HG03108 (cell line): ENCODE data around the gene TSNAXIP1.
"Not testable (repeated sequence)": the region's sequence is repeated elsewhere in the genome, so short reads cannot be mapped to it uniquely, and the experiment has no call there.

Experiments
- ATAC-seq: cut with Tn5 transposase; IDR thresholded peaks from one replicate; pipeline ENCODE4 v1.9.1; 2021; ENCODE audit warnings: moderate library complexity; ENCODE audit not compliant: unreplicated experiment

Gene TSNAXIP1

DNA sequence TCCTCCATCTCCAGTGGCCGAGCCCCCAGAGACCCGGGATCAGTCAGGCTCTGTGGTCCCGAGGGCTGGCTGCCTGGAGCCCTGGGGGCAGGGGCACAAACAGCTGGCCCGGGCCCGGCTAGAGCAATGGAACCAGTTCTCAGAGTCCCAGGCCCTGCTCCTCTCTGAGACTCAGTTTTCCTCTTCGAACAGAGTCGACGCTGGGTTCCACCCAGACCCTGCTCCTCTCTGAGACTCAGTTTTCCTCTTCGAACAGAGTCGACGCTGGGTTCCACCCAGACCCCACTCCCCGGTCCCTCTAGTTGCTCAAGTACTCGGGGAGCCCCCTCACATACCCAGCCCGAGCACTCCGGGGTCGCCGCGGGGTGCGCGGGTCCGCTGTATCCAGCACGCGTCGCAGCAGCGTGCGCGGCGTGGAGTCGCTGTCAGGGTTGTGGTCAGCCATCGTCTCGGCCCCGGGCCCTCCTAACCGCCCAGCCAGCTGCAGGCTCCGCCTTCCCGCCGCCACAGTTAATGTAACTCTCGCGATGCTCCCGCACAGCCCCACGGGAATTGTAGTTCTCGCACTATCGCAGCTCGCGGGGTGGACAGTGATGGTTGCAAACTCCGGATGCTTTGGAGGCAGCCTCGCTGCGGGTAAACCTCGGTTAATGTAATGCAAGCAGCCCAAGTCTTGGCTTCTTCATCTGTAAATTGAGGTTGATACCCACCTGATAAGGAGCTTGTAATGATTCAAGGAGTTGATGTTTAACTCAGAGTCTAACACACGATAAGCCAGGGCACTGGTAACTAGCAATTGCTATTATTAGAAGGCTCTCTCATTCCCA, 26.9 kb downstream of the TSNAXIP1 start:
- peak; percentile 95 for ATAC-seq

DNA sequence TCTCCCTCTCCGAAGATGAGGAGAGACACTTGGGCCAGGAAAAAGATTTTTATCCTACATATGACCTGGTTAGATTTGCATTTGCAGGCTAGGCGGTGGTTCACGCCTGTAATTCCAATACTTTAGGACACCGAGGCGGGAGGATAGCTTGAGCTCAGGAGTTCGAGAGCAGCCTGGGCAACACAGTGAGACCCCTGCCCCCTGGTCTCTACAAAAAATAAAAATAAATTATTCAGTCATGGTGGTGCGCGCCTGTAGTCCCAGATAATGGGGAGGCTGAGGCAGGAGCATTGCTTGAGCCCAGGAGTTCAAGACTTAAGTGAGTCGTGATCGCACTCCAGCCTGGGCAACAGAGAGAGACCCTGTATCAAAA, 27.5 kb downstream of the TSNAXIP1 start:
- ATAC-seq, result no peak

- not testable (repeated sequence) for ATAC-seq
Measured at GRCh38 chr16:67837190-67837589, 30.5 kb downstream of the TSNAXIP1 start.

GRCh38 chr16:67837811-67838210, 31.1 kb downstream of the TSNAXIP1 start:
- ATAC-seq, result no peak

DNA sequence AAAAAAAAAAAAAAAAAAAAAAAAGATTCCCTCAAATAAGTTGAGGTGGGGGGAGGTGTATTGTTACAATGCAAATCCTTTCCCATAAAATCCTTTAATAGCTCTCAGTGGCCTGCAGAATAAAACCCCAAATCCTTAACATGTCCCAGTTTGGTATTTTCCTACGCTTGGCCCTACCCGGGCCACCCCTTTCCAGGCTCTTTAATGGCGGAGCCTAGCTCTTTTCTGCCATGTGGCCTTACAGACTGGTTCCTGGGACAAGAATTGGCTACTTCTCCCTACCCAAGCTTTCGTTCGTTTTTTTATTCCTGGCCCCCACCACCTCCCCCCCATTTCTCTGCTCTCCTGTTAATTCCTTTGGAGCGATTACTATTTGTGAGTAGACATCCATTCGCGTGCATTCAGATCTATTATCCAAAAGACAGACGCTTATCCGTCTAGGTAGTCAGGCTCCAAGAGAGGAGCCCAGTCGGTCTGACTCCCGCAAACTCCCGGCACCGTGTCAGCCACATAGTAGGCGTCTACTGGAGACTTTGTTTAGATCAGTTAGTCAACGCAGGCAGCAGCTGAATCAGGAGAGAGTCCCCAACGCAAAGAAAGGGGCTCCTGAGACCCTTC, 34.6 kb downstream of the TSNAXIP1 start:
- no peak for ATAC-seq

- peak; percentile 35 for ATAC-seq
Measured at GRCh38 chr16:67841816-67842508, 35.3 kb downstream of the TSNAXIP1 start, which contains the start of gene THAP11. Gene THAP11, plus strand, starts transcription at chr16:67842320. Its CDS starts 235 bp downstream, at chr16:67842555.

DNA sequence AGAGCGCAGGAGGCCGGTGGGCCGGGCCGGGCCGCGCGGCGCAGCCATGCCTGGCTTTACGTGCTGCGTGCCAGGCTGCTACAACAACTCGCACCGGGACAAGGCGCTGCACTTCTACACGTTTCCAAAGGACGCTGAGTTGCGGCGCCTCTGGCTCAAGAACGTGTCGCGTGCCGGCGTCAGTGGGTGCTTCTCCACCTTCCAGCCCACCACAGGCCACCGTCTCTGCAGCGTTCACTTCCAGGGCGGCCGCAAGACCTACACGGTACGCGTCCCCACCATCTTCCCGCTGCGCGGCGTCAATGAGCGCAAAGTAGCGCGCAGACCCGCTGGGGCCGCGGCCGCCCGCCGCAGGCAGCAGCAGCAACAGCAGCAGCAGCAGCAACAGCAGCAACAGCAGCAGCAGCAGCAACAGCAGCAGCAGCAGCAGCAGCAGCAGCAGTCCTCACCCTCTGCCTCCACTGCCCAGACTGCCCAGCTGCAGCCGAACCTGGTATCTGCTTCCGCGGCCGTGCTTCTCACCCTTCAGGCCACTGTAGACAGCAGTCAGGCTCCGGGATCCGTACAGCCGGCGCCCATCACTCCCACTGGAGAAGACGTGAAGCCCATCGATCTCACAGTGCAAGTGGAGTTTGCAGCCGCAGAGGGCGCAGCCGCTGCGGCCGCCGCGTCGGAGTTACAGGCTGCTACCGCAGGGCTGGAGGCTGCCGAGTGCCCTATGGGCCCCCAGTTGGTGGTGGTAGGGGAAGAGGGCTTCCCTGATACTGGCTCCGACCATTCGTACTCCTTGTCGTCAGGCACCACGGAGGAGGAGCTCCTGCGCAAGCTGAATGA, 36.0 kb downstream of the TSNAXIP1 start:
- ATAC-seq, result peak; percentile 5

GRCh38 chr16:67843343-67843765, 36.7 kb downstream of the TSNAXIP1 start:
- ATAC-seq, result no peak

GRCh38 chr16:67844497-67844896, 37.8 kb downstream of the TSNAXIP1 start:
- no peak for ATAC-seq

- ATAC-seq, result no peak
Measured at GRCh38 chr16:67845291-67846062, 38.8 kb downstream of the TSNAXIP1 start.

DNA sequence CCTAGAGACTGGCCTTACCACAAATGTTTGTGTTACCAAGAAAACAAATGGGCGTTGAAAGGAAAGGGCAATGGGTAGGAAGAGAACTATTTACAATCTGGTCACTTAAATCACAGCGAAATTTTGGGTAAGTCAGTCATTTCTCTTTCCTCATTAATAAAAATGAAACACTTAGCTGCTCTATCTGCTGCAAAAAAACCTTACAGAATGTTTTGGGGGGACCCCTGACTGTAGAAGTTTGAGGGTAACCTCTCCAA, 39.3 kb downstream of the TSNAXIP1 start:
- ATAC-seq, result no peak

- ATAC-seq, result peak; percentile 53
Measured at GRCh38 chr16:67846320-67847063, 39.8 kb downstream of the TSNAXIP1 start, which contains the start of gene NUTF2. Gene NUTF2, plus strand, starts transcription at chr16:67846933. Its CDS starts 18,198 bp downstream, at chr16:67865131.

DNA sequence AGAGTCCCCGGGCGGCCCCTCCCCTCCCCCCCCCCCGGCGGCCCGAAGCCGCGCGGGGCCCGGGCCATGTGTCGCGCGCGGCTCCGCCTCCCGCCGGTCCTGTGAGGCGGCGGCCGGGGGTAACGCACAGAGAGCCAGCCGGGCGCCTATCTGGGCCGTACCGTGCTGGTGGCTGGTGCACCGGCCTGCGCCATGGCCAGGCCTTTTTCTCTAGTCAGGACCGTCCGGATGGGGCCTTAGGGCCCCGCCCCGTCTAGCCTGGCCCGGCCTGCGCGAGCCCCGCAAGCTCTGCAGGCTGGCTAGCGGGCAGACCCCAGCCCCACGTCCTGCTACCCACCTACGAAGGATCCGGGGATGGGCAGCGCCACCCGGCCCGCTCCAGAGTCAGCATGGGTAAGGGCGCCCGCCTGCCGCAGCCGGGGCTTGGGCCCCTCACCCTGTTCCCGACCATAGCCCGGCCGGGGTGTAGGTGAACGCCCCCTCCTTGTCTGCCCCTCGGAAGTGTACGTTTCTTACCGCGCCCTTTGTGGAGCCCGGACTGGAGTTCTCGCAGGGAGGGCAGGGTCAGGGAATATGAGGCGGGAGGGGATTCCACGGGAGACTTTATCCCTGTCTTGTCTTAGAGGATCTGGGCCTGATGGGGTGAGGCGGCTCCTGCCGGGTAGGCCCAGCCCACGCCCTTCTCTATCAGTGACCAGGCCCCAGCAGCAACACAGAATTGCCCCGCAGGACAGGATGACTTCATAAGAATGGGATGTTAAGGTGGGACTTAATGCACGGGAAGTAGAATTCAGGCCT, 40.6 kb downstream of the TSNAXIP1 start, which contains the start of gene CENPT:
Gene CENPT, minus strand, starts transcription at position 630 of the 798 bp plus-strand sequence. CDS start 13,834 bp downstream, outside the sequence.
- peak; percentile 26 for ATAC-seq

DNA sequence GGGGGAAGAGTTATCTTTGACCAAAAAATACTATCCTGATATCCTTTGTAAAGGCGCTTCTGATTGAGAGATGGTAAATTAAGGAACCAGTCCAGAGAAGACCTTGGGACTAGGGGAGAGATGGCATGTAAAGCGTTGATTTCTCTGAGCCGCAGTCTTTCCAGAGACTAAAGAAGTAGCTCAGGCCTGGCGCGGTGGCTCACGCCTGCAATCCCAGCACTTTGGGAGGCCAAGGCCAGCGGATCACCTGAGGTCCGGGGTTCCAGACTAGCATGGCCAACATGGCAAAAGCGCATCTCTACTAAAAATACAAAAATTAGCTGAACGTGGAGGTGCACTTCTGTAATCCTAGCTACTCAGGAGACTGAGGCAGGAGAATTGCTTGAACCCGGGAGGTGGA, 41.4 kb downstream of the TSNAXIP1 start:
- ATAC-seq, result no peak

GRCh38 chr16:67853670-67854069, 47.0 kb downstream of the TSNAXIP1 start:
- ATAC-seq, result no peak

DNA sequence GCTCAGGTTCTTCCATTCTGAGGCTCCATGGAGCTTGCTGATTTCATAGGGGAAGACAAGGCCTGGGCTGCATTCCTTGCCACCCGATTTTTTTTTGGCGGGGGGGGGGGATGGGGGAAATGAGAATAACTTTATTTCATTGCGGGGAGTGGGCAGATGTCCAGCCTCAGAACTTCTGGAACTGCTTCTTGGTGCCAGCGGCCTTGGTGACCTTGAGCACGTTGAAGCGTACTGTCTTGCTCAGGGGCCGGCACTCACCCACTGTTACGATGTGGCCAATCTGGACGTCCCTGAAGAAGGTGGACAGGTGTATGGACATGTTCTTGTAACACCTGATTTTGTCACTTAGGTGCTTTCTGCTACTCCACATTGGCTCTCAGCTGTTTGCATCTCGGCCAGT, 49.1 kb downstream of the TSNAXIP1 start:
- no peak for ATAC-seq

DNA sequence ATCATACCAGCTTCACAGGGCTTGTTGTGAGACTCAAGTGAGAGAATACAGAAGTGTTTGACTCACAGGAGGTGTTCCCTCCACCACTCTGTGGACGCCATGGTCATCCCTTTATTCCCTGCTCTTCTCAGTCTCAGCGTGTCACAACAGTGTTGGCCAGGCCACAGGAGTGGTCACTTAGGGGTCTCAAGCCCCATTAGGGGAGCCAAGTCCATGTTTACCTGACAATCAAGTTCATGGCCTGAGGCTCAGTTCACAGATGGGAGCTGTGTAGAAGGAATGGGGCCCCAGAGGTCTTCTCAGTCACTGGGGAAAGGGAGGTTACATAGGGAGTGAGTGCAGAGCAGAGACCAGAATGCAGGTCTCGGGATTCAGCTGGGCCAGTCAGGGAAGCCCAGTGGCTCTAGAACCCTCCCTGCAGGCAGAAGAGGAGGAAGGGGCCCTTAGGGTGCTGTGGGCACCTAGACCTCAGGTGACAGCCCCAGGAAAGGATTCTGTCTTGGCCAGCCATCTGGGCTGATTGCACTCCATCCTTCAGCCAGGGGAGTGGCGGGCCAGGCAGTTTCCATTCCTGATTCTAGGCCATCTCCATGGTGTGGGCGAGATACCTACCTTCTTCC, 50.3 kb downstream of the TSNAXIP1 start:
- ATAC-seq, result no peak

DNA sequence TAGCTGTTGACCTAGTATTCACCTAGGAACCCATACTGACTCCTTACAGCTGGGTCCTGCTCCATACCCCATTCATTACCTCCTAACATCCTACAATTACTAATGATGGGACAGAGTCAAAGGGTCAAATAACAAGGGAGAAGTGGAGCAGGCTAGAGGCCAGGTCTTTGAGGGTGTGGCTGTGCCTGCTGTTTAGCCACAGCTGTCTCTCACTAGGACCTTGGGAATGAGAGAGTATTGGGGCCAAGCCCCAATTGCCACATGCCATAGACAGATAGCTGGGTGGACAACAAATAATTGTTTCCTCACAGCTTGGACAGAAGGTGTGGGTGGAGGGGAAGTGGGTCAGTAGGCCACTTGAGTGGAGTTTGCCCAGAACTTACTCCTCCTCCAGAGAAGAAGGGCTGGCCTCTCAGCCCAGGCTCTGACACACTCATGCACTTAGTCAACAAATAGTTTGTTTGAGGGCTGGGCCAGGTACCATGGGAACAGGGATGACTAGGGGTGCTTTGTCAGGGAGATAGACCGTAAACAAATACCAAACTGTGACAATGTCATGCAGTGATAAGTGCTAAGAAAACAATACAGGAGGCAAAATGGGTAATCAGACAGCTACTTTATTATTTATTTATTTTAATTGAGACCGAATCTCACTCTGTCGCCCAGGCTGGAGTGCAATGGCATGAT, 51.0 kb downstream of the TSNAXIP1 start:
- no peak for ATAC-seq
